DND-41 (cell line): ENCODE measurements around the gene TMEM19.

Experiments
- EZH2 ChIP-seq: IDR thresholded peaks from 3 replicates; pipeline ENCODE4 v1.6.1; 2012; ENCODE audit warnings: borderline replicate concordance, low read depth, mild to moderate bottlenecking, moderate library complexity, low read length, inconsistent platforms; ENCODE audit not compliant: severe bottlenecking
- TF ChIP-seq, protein P1 (sequence below): IDR thresholded peaks from 2 replicates; pipeline ENCODE4 v1.5.1; 2012; ENCODE audit warnings: borderline replicate concordance, low read length, moderate library complexity, mild to moderate bottlenecking; ENCODE audit not compliant: poor library complexity, severe bottlenecking; ENCODE audit errors: extremely low read depth

DNA sequence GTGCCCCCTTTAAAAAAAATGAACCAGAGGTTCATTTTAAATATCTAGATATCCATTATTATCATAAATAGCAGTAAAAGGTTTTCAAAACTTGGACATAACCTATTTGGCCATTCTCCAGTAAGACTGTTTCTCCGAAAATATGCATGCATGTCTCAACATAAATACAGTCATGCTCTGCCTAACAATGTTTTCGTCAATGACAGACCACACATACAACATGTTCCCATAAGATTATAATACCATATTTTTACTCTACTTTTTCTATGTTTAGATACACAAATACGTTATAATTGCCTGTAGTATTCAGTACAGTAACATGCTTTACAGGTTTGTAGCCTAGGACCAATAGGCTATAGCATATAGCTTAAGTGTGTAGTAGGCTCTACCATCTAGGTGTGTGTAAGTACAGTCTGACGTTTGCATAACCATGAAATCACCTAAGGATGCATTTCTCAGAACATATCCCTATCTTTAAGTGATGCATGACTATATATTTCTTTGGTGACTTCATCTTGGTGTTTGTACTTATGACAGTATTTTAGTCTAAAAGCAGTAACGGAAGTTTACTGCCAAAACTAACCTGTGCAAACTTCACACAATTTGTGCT, 3.2 kb downstream of the TMEM19 start:
- TF ChIP-seq, protein P1, sequence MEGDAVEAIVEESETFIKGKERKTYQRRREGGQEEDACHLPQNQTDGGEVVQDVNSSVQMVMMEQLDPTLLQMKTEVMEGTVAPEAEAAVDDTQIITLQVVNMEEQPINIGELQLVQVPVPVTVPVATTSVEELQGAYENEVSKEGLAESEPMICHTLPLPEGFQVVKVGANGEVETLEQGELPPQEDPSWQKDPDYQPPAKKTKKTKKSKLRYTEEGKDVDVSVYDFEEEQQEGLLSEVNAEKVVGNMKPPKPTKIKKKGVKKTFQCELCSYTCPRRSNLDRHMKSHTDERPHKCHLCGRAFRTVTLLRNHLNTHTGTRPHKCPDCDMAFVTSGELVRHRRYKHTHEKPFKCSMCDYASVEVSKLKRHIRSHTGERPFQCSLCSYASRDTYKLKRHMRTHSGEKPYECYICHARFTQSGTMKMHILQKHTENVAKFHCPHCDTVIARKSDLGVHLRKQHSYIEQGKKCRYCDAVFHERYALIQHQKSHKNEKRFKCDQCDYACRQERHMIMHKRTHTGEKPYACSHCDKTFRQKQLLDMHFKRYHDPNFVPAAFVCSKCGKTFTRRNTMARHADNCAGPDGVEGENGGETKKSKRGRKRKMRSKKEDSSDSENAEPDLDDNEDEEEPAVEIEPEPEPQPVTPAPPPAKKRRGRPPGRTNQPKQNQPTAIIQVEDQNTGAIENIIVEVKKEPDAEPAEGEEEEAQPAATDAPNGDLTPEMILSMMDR = no peak
- TF ChIP-seq EZH2 = no peak
